Thoracic aorta (tissue), 2 donors: Measurements from ENCODE around the gene FARS2. TPM values are rescaled to one million over a fixed set of nuclear protein-coding genes. Genes with fewer than 3 reads are reported as not detected.

ENCODE experiments used
- ATAC-seq: fragments of 150-250 bp; one replicate; pipeline ENCODE4 v1.8.0; 2017; ENCODE audit warnings: low read depth; ENCODE audit not compliant: insufficient number of reproducible peaks, low FRiP score
- DNase-seq: peaks from one replicate; pipeline ENCODE4 v3.0.0-alpha.2; 2020; ENCODE audit warnings: low spot score
- H3K27ac ChIP-seq, 2 donors: fragments of 200-600 bp; sonication (generic); 1 replicate in 1 of 2; 2 replicates in 1 of 2; pipeline ENCODE4 v1.5.1; 2016; ENCODE audit warnings: mild to moderate bottlenecking in 2 of 2, moderate library complexity in 2 of 2
- H3K27me3 ChIP-seq: fragments of 200-600 bp; sonication (generic); replicated peaks from 2 replicates; pipeline ENCODE4 v1.6.0; 2016; ENCODE audit warnings: mild to moderate bottlenecking; ENCODE audit not compliant: insufficient read depth
- H3K36me3 ChIP-seq: fragments of 200-600 bp; sonication (generic); one replicate; pipeline ENCODE4 v1.5.1; 2016
- H3K4me1 ChIP-seq, 2 donors: fragments of 200-600 bp; sonication (generic); 1 replicate in 1 of 2; 2 replicates in 1 of 2; pipeline versions ENCODE4 v1.5.1 to v1.6.0; 2016; ENCODE audit warnings: low read depth in 2 of 2, mild to moderate bottlenecking in 1 of 2; ENCODE audit not compliant: control insufficient read depth in 1 of 2
- H3K4me3 ChIP-seq: fragments of 200-600 bp; sonication (generic); 2 replicates; pipeline ENCODE4 v1.5.1; 2016; ENCODE audit warnings: mild to moderate bottlenecking
- H3K9me3 ChIP-seq: fragments of 200-600 bp; sonication (generic); 2 replicates; pipeline ENCODE4 v1.5.1; 2016
- total RNA-seq, 2 donors: library from RNA; depleted of rRNA; stranded (reverse); fragments of >200 nt; gene quantifications; one replicate each; pipeline versions ENCODE4 v1.1.0 to v1.2.3, GENCODE V29; 2016
- TF ChIP-seq, protein P1 (sequence below): fragments of 200-600 bp; sonication (generic); IDR thresholded peaks from one replicate; pipeline ENCODE4 v1.5.1; 2019; ENCODE audit warnings: antibody characterized with exemption

The FARS2 gene
- total RNA-seq, 2 donors from 2014 or later, result 10.4 to 11.6 TPM

DNA sequence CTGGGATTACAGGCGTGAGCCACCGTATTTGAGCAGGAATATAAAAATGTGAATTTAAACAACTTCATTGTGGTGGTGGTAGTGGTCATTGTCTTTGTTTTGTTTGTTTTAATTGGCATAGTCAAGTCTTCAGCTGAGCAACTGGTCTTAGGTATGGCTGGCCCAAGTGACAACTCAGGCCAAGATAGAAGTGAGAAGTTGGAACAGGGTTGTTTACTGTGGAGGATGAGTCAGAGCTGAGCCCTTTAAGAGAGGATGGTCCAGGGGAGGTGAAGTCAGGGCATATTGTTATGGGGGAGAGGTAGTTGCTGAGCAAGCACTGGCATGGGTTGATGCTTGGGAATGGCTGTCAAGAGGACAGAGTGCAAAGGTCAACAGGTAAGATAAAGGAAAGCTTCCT, 308.2 kb downstream of the FARS2 start:
- no peak for ATAC-seq
- H3K27me3 ChIP-seq, result no peaks in the 10 kb centered on the region
- no peaks in the 10 kb centered on the region for H3K4me1 ChIP-seq
- H3K27ac ChIP-seq, result no peak overlapping the region
- TF ChIP-seq, protein P1, sequence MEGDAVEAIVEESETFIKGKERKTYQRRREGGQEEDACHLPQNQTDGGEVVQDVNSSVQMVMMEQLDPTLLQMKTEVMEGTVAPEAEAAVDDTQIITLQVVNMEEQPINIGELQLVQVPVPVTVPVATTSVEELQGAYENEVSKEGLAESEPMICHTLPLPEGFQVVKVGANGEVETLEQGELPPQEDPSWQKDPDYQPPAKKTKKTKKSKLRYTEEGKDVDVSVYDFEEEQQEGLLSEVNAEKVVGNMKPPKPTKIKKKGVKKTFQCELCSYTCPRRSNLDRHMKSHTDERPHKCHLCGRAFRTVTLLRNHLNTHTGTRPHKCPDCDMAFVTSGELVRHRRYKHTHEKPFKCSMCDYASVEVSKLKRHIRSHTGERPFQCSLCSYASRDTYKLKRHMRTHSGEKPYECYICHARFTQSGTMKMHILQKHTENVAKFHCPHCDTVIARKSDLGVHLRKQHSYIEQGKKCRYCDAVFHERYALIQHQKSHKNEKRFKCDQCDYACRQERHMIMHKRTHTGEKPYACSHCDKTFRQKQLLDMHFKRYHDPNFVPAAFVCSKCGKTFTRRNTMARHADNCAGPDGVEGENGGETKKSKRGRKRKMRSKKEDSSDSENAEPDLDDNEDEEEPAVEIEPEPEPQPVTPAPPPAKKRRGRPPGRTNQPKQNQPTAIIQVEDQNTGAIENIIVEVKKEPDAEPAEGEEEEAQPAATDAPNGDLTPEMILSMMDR, result no peak
- no peaks in the 10 kb centered on the region for H3K36me3 ChIP-seq
- H3K9me3 ChIP-seq, result no peaks in the 10 kb centered on the region
- H3K4me3 ChIP-seq, result no peak overlapping the region
- no peak for DNase-seq

DNA sequence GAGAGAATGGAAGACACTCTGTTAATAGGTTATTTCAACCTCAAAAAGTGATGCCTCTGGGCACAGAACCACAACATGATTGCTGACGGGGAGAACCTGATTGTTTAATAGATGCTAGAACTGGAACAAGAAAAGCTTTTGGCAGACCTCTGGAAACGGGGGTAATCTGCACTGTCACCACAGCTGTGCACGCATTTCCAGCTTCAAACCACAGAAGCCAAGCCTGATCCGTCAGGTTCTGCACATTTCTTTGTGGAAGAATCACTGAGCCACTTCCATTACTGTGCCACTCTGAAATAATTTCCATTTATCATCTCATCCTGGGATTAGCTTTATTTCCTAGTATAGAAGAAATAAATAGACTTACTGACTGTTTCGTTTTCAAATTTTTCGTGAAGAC, 309.3 kb downstream of the FARS2 start:
- H3K27me3 ChIP-seq, result no peaks in the 10 kb centered on the region
- ATAC-seq (no peak), DNase-seq (no peak)
- no peaks in the 10 kb centered on the region for H3K4me1 ChIP-seq
- H3K9me3 ChIP-seq, result no peaks in the 10 kb centered on the region
- no peaks in the 10 kb centered on the region for H3K36me3 ChIP-seq
- no peak overlapping the region for H3K4me3 ChIP-seq
- no peak overlapping the region for H3K27ac ChIP-seq
- TF ChIP-seq, protein P1, result no peak

GRCh38 chr6:5580736-5581581, 319.6 kb downstream of the FARS2 start:
- no peaks in the 10 kb centered on the region for H3K4me1 ChIP-seq
- TF ChIP-seq, protein P1, result no peak
- no peak overlapping the region for H3K4me3 ChIP-seq
- no peak for DNase-seq
- ATAC-seq, result no peak
- H3K27ac ChIP-seq, result no peak overlapping the region
- no peaks in the 10 kb centered on the region for H3K27me3 ChIP-seq
- no peaks in the 10 kb centered on the region for H3K9me3 ChIP-seq
- H3K36me3 ChIP-seq, result no peaks in the 10 kb centered on the region

DNA sequence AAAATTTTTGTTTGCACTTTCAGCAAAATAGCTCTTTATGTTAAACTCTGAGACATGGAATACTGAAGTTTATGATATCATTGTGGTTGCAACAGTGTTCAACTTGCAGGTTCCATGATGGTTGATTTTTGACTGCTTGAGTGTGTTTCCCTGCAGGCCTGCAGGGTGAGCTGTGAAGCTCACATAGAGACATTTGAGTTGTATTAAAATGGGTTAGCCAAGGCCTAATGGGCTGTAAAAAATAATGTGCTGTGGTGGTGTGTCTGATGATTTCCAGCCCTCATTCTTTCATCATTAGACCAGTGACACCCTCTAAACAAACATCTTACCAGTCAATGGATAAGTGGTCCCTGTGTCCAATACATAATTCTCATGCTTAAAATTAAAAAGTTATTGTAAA, 321.4 kb downstream of the FARS2 start:
- no peaks in the 10 kb centered on the region for H3K9me3 ChIP-seq
- ATAC-seq (no peak), DNase-seq (no peak)
- no peaks in the 10 kb centered on the region for H3K27me3 ChIP-seq
- TF ChIP-seq, protein P1, result no peak
- H3K4me1 ChIP-seq, result no peaks in the 10 kb centered on the region
- H3K4me3 ChIP-seq, result no peak overlapping the region
- no peak overlapping the region for H3K27ac ChIP-seq
- no peaks in the 10 kb centered on the region for H3K36me3 ChIP-seq

DNA sequence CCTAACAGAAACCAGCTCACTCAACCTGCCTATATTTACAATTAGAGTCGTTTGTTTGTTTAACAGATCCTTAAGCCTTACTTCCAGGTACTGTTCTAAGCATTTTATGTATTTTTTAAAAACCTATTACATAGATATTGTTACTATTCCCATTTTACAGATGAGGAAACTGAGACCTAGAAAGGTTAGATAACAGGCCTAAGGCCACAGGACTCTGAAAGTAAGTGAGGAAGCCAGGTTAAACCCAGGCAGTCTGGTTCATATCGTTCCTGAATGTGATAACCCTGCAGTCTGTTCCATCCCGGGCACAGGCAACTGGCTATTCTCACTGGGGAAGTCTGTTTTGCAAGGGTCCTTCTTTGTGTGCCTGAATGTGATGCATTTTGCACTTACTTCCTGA, 322.2 kb downstream of the FARS2 start:
- H3K27me3 ChIP-seq, result no peaks in the 10 kb centered on the region
- no peaks in the 10 kb centered on the region for H3K9me3 ChIP-seq
- H3K4me1 ChIP-seq, result no peaks in the 10 kb centered on the region
- H3K27ac ChIP-seq, result no peak overlapping the region
- TF ChIP-seq, protein P1, result no peak
- no peak overlapping the region for H3K4me3 ChIP-seq
- H3K36me3 ChIP-seq, result no peaks in the 10 kb centered on the region
- ATAC-seq, result no peak
- no peak for DNase-seq
